ENCODE data around the gene C8B.

C8B gene

GRCh38 chr1:56931211-56931610 lies 34.6 kb downstream of the C8B start:
- DNase-seq (ENCODE audit: low read depth): no peak

- no peak for DNase-seq (ENCODE audit: low read depth)
Observed at GRCh38 chr1:56929492-56929891, 36.3 kb downstream of the C8B start.

GRCh38 chr1:56927986-56928385 lies 37.8 kb downstream of the C8B start:
- DNase-seq (ENCODE audit: low read depth): no peak

GRCh38 chr1:56927171-56927570 lies 38.6 kb downstream of the C8B start:
- DNase-seq (ENCODE audit: low read depth): no peak

GRCh38 chr1:56925193-56925592 lies 40.6 kb downstream of the C8B start:
- DNase-seq (ENCODE audit: low read depth): no peak

- no peak for DNase-seq (ENCODE audit: low read depth)
Observed at GRCh38 chr1:56924116-56924515, 41.7 kb downstream of the C8B start.

- no peak for DNase-seq (ENCODE audit: low read depth)
Observed at GRCh38 chr1:56923201-56923600, 42.6 kb downstream of the C8B start.

GRCh38 chr1:56922507-56922906 lies 43.3 kb downstream of the C8B start:
- no peak for DNase-seq (ENCODE audit: low read depth)

- no peak for DNase-seq (ENCODE audit: low read depth)
Observed at GRCh38 chr1:56922070-56922469, 43.7 kb downstream of the C8B start.

GRCh38 chr1:56921479-56921878 lies 44.3 kb downstream of the C8B start:
- no peak for DNase-seq (ENCODE audit: low read depth)

- DNase-seq (ENCODE audit: low read depth): no peak
Observed at GRCh38 chr1:56920591-56921001, 45.2 kb downstream of the C8B start.

GRCh38 chr1:56917356-56917755 lies 48.5 kb downstream of the C8B start:
- no peak for DNase-seq (ENCODE audit: low read depth)

- DNase-seq (ENCODE audit: low read depth): no peak
Observed at GRCh38 chr1:56916630-56917029, 49.2 kb downstream of the C8B start.

- DNase-seq (ENCODE audit: low read depth): no peak
Observed at GRCh38 chr1:56915960-56916359, 49.9 kb downstream of the C8B start.

GRCh38 chr1:56912325-56912724 lies 53.5 kb downstream of the C8B start:
- DNase-seq (ENCODE audit: low read depth): no peak

GRCh38 chr1:56911098-56911938 lies 54.5 kb downstream of the C8B start:
- no peak for DNase-seq (ENCODE audit: low read depth)

- no peak for DNase-seq (ENCODE audit: low read depth)
Observed at GRCh38 chr1:56910441-56910985, 55.3 kb downstream of the C8B start.

- no peak for DNase-seq (ENCODE audit: low read depth)
Observed at GRCh38 chr1:56908619-56909221, 57.1 kb downstream of the C8B start.

- no peak for DNase-seq (ENCODE audit: low read depth)
Observed at GRCh38 chr1:56905667-56906066, 60.1 kb downstream of the C8B start.

GRCh38 chr1:56904663-56905397 lies 61.0 kb downstream of the C8B start:
- no peak for DNase-seq (ENCODE audit: low read depth)

- no peak for DNase-seq (ENCODE audit: low read depth)
Observed at GRCh38 chr1:56903778-56904177, 62.0 kb downstream of the C8B start.

- no peak for DNase-seq (ENCODE audit: low read depth)
Observed at GRCh38 chr1:56901716-56902115, 64.1 kb downstream of the C8B start.

- no peak for DNase-seq (ENCODE audit: low read depth)
Observed at GRCh38 chr1:56898879-56899278, 66.9 kb downstream of the C8B start.
